PC-9 (cell line): ENCODE measurements around the gene BORCS5. TPM values are rescaled to one million over a fixed set of nuclear protein-coding genes. Genes with fewer than 3 reads are reported as not detected.
"Not testable (repeated sequence)": the region's sequence is repeated elsewhere in the genome, so short reads cannot be mapped to it uniquely, and the experiment has no call there.

Experiments used
- Bru-seq: library from RNA; stranded (reverse); fragments of 400-500 nt; gene quantifications from one replicate; lab custom pipeline; 2021; lab: Mats Ljungman, UMichigan
- BruChase-seq, 2 experiments: library from RNA; stranded (reverse); fragments of 400-500 nt; gene quantifications; one replicate each; lab custom pipeline; 2021; lab: Mats Ljungman, UMichigan
- BruUV-seq: library from RNA; stranded (reverse); fragments of 400-500 nt; replicated peaks from 2 replicates; lab custom pipeline; 2021; lab: Mats Ljungman, UMichigan
- CTCF ChIA-PET: fragments of 300-600 bp; sonication (Branson Sonifier 250); formaldehyde crosslinking; loops from one replicate; lab custom pipeline; 2022; ENCODE audit warnings: antibody characterized with exemption; lab: Charles Lee
- POLR2A ChIA-PET: fragments of 300-600 bp; sonication (Branson Sonifier 250); formaldehyde crosslinking; loops from one replicate; lab custom pipeline; 2022; ENCODE audit warnings: antibody characterized with exemption; ENCODE audit not compliant: unreplicated experiment; lab: Charles Lee
- DNase-seq, 2 experiments: peaks; one replicate each; pipeline versions ENCODE4 v3.0.0 to v3.0.0-alpha.2; 2015 to 2022; ENCODE audit warnings: mixed read lengths in 1 of 2
- H2AFZ ChIP-seq: fragments of 200-600 bp; sonication (generic); 2 replicates; pipeline ENCODE4 v1.8.1; 2017; ENCODE audit warnings: antibody characterized with exemption
- H3F3A ChIP-seq: fragments of 200-600 bp; sonication (generic); 2 replicates; pipeline ENCODE4 v1.8.1; 2017; ENCODE audit warnings: antibody characterized with exemption, mild to moderate bottlenecking, low read depth; ENCODE audit not compliant: insufficient read depth
- H3K27ac ChIP-seq: fragments of 200-600 bp; sonication (generic); 2 replicates; pipeline ENCODE4 v1.6.1; 2016; ENCODE audit warnings: mixed run types
- H3K27me3 ChIP-seq: fragments of 200-600 bp; sonication (generic); 2 replicates; pipeline ENCODE4 v1.6.1; 2016; ENCODE audit warnings: low read depth, mixed run types; ENCODE audit not compliant: insufficient read depth
- H3K36me3 ChIP-seq: fragments of 200-600 bp; sonication (generic); 2 replicates; pipeline ENCODE4 v1.6.1; 2016; ENCODE audit warnings: low read depth, mixed run types
- H3K4me1 ChIP-seq: fragments of 200-600 bp; sonication (generic); replicated peaks from 2 replicates; pipeline ENCODE4 v1.6.1; 2016; ENCODE audit warnings: mixed run types; ENCODE audit not compliant: insufficient read depth
- H3K4me2 ChIP-seq: fragments of 200-600 bp; sonication (generic); 2 replicates; pipeline ENCODE4 v1.6.1; 2017; ENCODE audit warnings: mixed run types
- H3K4me3 ChIP-seq: fragments of 200-600 bp; sonication (generic); 2 replicates; pipeline ENCODE4 v1.6.1; 2016; ENCODE audit warnings: mixed run types
- H3K79me2 ChIP-seq: fragments of 200-600 bp; sonication (generic); 2 replicates; pipeline ENCODE4 v1.6.1; 2017; ENCODE audit warnings: low read depth, mixed run types
- H3K9me2 ChIP-seq: fragments of 200-600 bp; sonication (generic); 2 replicates; pipeline ENCODE4 v1.8.1; 2017; ENCODE audit warnings: mild to moderate bottlenecking; ENCODE audit not compliant: insufficient read depth
- H3K9me3 ChIP-seq: fragments of 200-600 bp; sonication (generic); 2 replicates; pipeline ENCODE4 v1.8.1; 2016; ENCODE audit warnings: low read depth; ENCODE audit not compliant: insufficient read depth
- H4K20me1 ChIP-seq: fragments of 200-600 bp; sonication (generic); 2 replicates; pipeline ENCODE4 v1.8.1; 2017; ENCODE audit not compliant: insufficient read depth
- EZH2 ChIP-seq: fragments of 200-600 bp; sonication (generic); IDR thresholded peaks from 2 replicates; pipeline ENCODE4 v1.8.0; 2017; ENCODE audit warnings: antibody characterized with exemption, low read depth
- intact Hi-C: fragments of 100-400 bp; cut with micrococcal nuclease; formaldehyde crosslinking; loops from one replicate; pipeline ENCODE4 v1.10.0; 2022; ENCODE audit not compliant: unreplicated experiment
- long read RNA-seq: library from polyadenylated mRNA; stranded (forward); transcript quantifications from one replicate; pipeline ENCODE4 v2.0.0, GENCODE V29; 2022
- total RNA-seq: library from RNA; stranded (reverse); gene quantifications from 2 replicates; pipeline ENCODE4 v1.2.3, GENCODE V29; 2021
- TF ChIP-seq, protein P1 (sequence below): fragments of 200-600 bp; sonication (generic); conservative IDR thresholded peaks from 2 replicates; pipeline ENCODE4 v1.6.1; 2017; ENCODE audit warnings: mixed run types, antibody characterized with exemption, mild to moderate bottlenecking, moderate library complexity

Gene BORCS5
- 18.2 and 19.7 TPM in 2 replicates for total RNA-seq
- percentile 74 among the genes with signal in this experiment for Bru-seq, nascent RNA
- BruChase-seq, experiment 1, labeled RNA remaining after a 2-hour chase, result percentile 62 among the genes with signal in this experiment
- percentile 57 among the genes with signal in this experiment for BruChase-seq, experiment 2, labeled RNA remaining after a 6-hour chase
- long read RNA-seq, full-length matches to known transcripts, result 26 of 30 reads
- long read RNA-seq, partial matches to known transcripts, result 1 of 30 reads
- long read RNA-seq, other reads (novel, unspliced or antisense), result 3 of 30 reads

DNA sequence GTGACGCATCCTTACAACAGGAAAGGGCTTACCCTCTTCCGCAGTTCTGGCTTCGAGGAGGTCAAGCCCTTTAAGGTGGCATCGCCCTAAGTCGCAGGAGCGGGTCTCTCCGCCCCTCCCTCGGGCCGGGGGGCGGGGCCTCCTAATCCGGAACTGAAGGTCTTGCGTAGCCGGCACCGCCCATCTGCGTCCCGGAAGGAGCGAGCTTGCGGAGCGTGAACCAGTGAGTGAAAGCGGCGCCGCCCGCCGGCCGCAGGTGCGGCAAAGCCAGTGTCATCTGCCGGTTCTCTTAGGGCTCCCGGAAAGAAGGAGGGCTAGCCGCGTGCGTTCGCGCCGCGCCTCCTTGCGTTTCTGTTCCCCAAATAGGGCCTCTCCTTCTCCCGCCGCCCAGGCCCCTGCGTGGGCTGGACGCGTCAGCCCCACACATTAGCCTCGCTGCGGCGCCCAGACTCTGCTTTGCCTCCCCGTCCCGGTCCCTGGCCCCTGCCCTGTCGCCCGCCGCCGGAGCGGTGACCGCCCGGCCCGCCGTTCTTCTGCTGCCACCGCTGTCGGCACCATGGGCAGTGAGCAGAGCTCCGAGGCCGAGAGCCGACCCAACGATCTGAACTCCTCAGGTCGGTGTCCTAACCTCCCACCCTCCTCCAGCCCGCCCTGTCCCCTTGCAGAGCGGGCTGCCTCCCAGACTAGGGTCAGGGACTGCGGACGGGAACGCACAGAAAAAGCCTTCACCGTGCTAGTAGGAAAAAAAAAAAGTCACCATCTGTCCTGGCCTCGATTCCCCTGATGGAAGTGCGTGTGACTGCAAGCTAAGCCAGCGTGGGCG lies at the start of gene BORCS5:
Gene BORCS5, plus strand, starts transcription at position 183 of the 823 bp plus-strand sequence. Its CDS starts 374 bp downstream, at position 557.
- Histone ChIP-seq H3K9me3 (no peaks in the 10 kb centered on the region), H3F3A (0 out of 2 replicates have a peak, but pooled peaks cover 2% of the 10 kb centered on the region), H2AFZ (peak within 1 kb of the TSS; percentile 89), H3K4me2 (peak within 1 kb of the TSS; percentile 95), H3K79me2 (peaks cover 28% of the 10 kb centered on the region), H3K36me3 (no peaks in the 10 kb centered on the region), H3K27ac (peak within 1 kb of the TSS; percentile 73), H3K27me3 (no peaks in the 10 kb centered on the region), H3K4me3 (peak within 1 kb of the TSS; percentile 70), H3K9me2 (no peaks in the 10 kb centered on the region), H4K20me1 (no peaks in the 10 kb centered on the region), H3K4me1 (peaks cover 19% of the 10 kb centered on the region)
- ChIA-PET CTCF (interaction anchor here (0.6 to 1.3 kb wide), 9 partner anchors 19 to 668 kb away, joined by 3 to 10 read pairs (median 4); no protein-coding TSS in a partner anchor), POLR2A (interaction anchor here (0.5 to 1.1 kb wide), 11 partner anchors 19 to 741 kb away, joined by 3 to 13 read pairs (median 5); partner anchors contain the start of genes BCL2L14 and ETV6)
- peak; percentile 94 to 99 for DNase-seq
- TSS peak; percentile 61 for BruUV-seq
- no peak for TF ChIP-seq EZH2
- TF ChIP-seq, protein P1, sequence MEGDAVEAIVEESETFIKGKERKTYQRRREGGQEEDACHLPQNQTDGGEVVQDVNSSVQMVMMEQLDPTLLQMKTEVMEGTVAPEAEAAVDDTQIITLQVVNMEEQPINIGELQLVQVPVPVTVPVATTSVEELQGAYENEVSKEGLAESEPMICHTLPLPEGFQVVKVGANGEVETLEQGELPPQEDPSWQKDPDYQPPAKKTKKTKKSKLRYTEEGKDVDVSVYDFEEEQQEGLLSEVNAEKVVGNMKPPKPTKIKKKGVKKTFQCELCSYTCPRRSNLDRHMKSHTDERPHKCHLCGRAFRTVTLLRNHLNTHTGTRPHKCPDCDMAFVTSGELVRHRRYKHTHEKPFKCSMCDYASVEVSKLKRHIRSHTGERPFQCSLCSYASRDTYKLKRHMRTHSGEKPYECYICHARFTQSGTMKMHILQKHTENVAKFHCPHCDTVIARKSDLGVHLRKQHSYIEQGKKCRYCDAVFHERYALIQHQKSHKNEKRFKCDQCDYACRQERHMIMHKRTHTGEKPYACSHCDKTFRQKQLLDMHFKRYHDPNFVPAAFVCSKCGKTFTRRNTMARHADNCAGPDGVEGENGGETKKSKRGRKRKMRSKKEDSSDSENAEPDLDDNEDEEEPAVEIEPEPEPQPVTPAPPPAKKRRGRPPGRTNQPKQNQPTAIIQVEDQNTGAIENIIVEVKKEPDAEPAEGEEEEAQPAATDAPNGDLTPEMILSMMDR, result no peak
- intact Hi-C loops, result loop anchor here (2.0 kb wide), 2 partner anchors 24 to 90 kb away; partner anchors contain the start of gene LRP6

DNA sequence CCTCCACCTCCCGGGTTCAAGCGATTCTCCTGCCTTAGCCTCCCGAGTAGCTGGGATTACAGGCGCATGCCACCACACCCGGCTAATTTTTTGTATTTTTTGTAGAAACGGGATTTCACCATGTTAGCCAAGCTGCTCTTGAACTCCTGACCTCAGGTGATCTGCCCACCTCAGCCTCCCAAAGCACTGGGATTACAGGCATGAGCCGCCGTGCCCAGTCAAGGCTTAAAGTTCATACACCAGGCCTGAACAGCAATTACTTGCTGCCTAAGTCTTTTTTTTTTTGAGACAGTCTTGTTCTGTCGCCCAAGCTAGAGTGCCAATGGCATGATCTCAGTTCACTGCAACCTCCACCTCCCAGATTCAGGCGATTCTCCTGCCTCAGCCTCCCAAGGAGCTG lies 46.2 kb upstream of the BORCS5 start:
- POLR2A ChIA-PET, H3K27me3 ChIP-seq, H3F3A ChIP-seq, H4K20me1 ChIP-seq, H3K4me3 ChIP-seq, intact Hi-C loops, H3K36me3 ChIP-seq, BruUV-seq, H3K4me1 ChIP-seq, DNase-seq, H2AFZ ChIP-seq, H3K4me2 ChIP-seq, H3K79me2 ChIP-seq, H3K9me3 ChIP-seq, H3K9me2 ChIP-seq, CTCF ChIA-PET, H3K27ac ChIP-seq: not testable (repeated sequence)

DNA sequence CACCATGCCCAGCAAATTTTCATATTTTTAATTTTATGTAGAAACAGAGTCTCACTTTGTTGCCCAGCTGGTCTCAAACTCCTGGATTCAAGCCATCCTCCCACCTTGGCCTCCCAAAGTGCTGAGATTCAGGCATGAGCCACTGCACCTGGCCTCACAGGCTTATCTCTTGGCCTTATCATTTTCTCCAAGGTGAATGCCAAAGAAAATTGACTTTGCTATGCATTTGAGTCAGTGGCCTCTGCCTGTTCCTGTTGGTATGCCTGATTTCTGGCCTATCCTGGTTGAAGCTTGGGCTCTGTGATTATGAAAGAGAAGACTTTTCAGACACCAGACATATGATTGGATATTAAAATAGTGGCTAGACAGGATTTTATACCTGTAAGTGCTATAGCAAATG lies 41.0 kb upstream of the BORCS5 start:
- intact Hi-C loops, result no loop called here
- CTCF ChIA-PET, result no interaction called here
- BruUV-seq, result no TSS peak

More for the DNA sequence above, 41.0 kb upstream of the BORCS5 start:
- H3K79me2 ChIP-seq, result no peaks in the 10 kb centered on the region
- H3K4me2 ChIP-seq, result no peak overlapping the region
- no peak for DNase-seq
- no peak overlapping the region for H3K27ac ChIP-seq
- H3K9me3 ChIP-seq, result no peaks in the 10 kb centered on the region
- no peaks in the 10 kb centered on the region for H3K4me1 ChIP-seq
- H3F3A ChIP-seq, result no peaks in the 10 kb centered on the region
- no peak overlapping the region for H2AFZ ChIP-seq
- TF ChIP-seq, protein P1, result no peak
- TF ChIP-seq EZH2, result no peak
- H3K27me3 ChIP-seq, result no peaks in the 10 kb centered on the region
- no peaks in the 10 kb centered on the region for H3K9me2 ChIP-seq
- H4K20me1 ChIP-seq, result no peaks in the 10 kb centered on the region
- POLR2A ChIA-PET, result no interaction called here
- H3K36me3 ChIP-seq, result no peaks in the 10 kb centered on the region
- H3K4me3 ChIP-seq, result no peak overlapping the region
